IMR-90 (cell line): Measurements from ENCODE around the gene ARHGAP24. TPM values are rescaled to one million over a fixed set of nuclear protein-coding genes. Genes with fewer than 3 reads are reported as not detected.

ENCODE experiments used
- ATAC-seq: fragments of 200-7000 bp; cut with Tn5 transposase; 2 replicates; pipeline ENCODE4 v1.9.1; 2020; ENCODE audit warnings: low read depth, mild to moderate bottlenecking, moderate library complexity
- BruUV-seq: library from RNA; stranded (reverse); fragments of 400-500 nt; replicated peaks from 2 replicates; lab custom pipeline; 2021; lab: Mats Ljungman, UMichigan
- CTCF ChIA-PET: fragments of 300-600 bp; formaldehyde crosslinking; extraction: SDS; loops from one replicate; lab custom pipeline; 2021; ENCODE audit warnings: antibody characterized with exemption; lab: Yijun Ruan, JAX
- POLR2A ChIA-PET: fragments of 300-600 bp; sonication (Branson Sonifier 250); formaldehyde crosslinking; loops from one replicate; lab custom pipeline; 2022; ENCODE audit warnings: antibody characterized with exemption; ENCODE audit not compliant: unreplicated experiment; lab: Charles Lee
- DNase-seq: peaks from one replicate; pipeline ENCODE4 v3.0.0; 2013
- H2AFZ ChIP-seq: replicated peaks from 2 replicates; pipeline ENCODE3; 2013; ENCODE audit warnings: low read length, mild to moderate bottlenecking; ENCODE audit not compliant: poor library complexity
- H2AK5ac ChIP-seq: 2 replicates; pipeline ENCODE4 v1.6.1; 2013; ENCODE audit warnings: low read depth, low read length, inconsistent platforms
- H2AK9ac ChIP-seq: replicated peaks from 2 replicates; pipeline ENCODE3; 2013; ENCODE audit warnings: mild to moderate bottlenecking, low read depth, low read length, moderate library complexity; ENCODE audit not compliant: poor library complexity
- H2BK120ac ChIP-seq: 2 replicates; pipeline ENCODE4 v1.6.1; 2013; ENCODE audit warnings: low read depth, low read length, inconsistent platforms
- H2BK15ac ChIP-seq: 3 replicates; pipeline ENCODE4 v1.6.1; 2013; ENCODE audit warnings: low read depth, low read length, inconsistent platforms
- H2BK20ac ChIP-seq: 2 replicates; pipeline ENCODE4 v1.6.1; 2013; ENCODE audit warnings: low read depth, mild to moderate bottlenecking, inconsistent platforms, low read length, moderate library complexity
- H2BK5ac ChIP-seq: 2 replicates; pipeline ENCODE4 v1.6.1; 2013; ENCODE audit warnings: mild to moderate bottlenecking, low read depth, low read length, inconsistent platforms; ENCODE audit not compliant: poor library complexity, severe bottlenecking
- H3K14ac ChIP-seq: replicated peaks from 2 replicates; pipeline ENCODE4 v1.6.1; 2013; ENCODE audit warnings: low read depth, low read length, inconsistent platforms
- H3K18ac ChIP-seq: 2 replicates; pipeline ENCODE4 v1.6.1; 2013; ENCODE audit warnings: low read depth, low read length, control low read depth
- H3K23ac ChIP-seq: 2 replicates; pipeline ENCODE4 v1.6.1; 2013; ENCODE audit warnings: low read depth, low read length, inconsistent platforms
- H3K27ac ChIP-seq: 2 replicates; pipeline ENCODE4 v1.5.1; 2013; ENCODE audit warnings: mild to moderate bottlenecking, control low read depth, low read length; ENCODE audit not compliant: insufficient read depth
- H3K27me3 ChIP-seq: 2 replicates; pipeline ENCODE4 v1.6.1; 2013; ENCODE audit warnings: low read length; ENCODE audit not compliant: control insufficient read depth, insufficient read depth
- H3K36me3 ChIP-seq: 2 replicates; pipeline ENCODE4 v1.6.1; 2013; ENCODE audit warnings: low read length, mixed read lengths; ENCODE audit not compliant: control insufficient read depth, insufficient read depth
- H3K4ac ChIP-seq: 2 replicates; pipeline ENCODE4 v1.6.1; 2013; ENCODE audit warnings: low read depth, low read length, inconsistent platforms
- H3K4me1 ChIP-seq: 2 replicates; pipeline ENCODE4 v1.6.1; 2013; ENCODE audit warnings: low read length, mixed read lengths; ENCODE audit not compliant: control insufficient read depth, insufficient read depth
- H3K4me2 ChIP-seq: 2 replicates; pipeline ENCODE4 v1.6.1; 2013; ENCODE audit warnings: low read depth, mild to moderate bottlenecking, control low read depth, low read length, moderate library complexity
- H3K4me3 ChIP-seq: 2 replicates; pipeline ENCODE4 v1.5.1; 2013; ENCODE audit warnings: low read depth, mild to moderate bottlenecking, control low read depth, low read length, moderate library complexity; ENCODE audit not compliant: insufficient read depth
- H3K56ac ChIP-seq: 2 replicates; pipeline ENCODE4 v1.6.1; 2013; ENCODE audit warnings: low read length, inconsistent platforms; ENCODE audit not compliant: insufficient read depth; ENCODE audit errors: extremely low read depth
- H3K79me1 ChIP-seq, 2 experiments: 2 replicates each; pipeline ENCODE4 v1.6.1; 2013; ENCODE audit warnings: low read length in 2 of 2, inconsistent platforms in 1 of 2, low read depth in 1 of 2
- H3K9ac ChIP-seq: 2 replicates; pipeline ENCODE4 v1.6.1; 2013; ENCODE audit warnings: low read depth, low read length, control low read depth
- H3K9me1 ChIP-seq: 2 replicates; pipeline ENCODE4 v1.6.1; 2013; ENCODE audit warnings: low read length, inconsistent platforms; ENCODE audit not compliant: insufficient read depth
- H3K9me3 ChIP-seq: 2 replicates; pipeline ENCODE4 v1.6.1; 2013; ENCODE audit warnings: low read length; ENCODE audit not compliant: control insufficient read depth, insufficient read depth
- H4K20me1 ChIP-seq: 2 replicates; pipeline ENCODE4 v1.6.1; 2013; ENCODE audit warnings: low read length, inconsistent platforms; ENCODE audit not compliant: insufficient read depth
- H4K5ac ChIP-seq: 2 replicates; pipeline ENCODE4 v1.6.1; 2013; ENCODE audit warnings: mild to moderate bottlenecking, low read depth, low read length, control low read depth
- H4K8ac ChIP-seq, 2 experiments: 2 replicates each; pipeline ENCODE4 v1.6.1; 2013; ENCODE audit warnings: low read depth in 2 of 2, low read length in 2 of 2, control low read depth in 1 of 2, inconsistent platforms in 1 of 2
- H4K91ac ChIP-seq: 2 replicates; pipeline ENCODE4 v1.6.1; 2013; ENCODE audit warnings: low read depth, low read length, inconsistent platforms; ENCODE audit not compliant: insufficient read depth
- CTCF ChIP-seq: conservative IDR thresholded peaks from 2 replicates; pipeline ENCODE4 v1.5.1; 2012; ENCODE audit warnings: mild to moderate bottlenecking, low read depth, low read length, improper control_type of control experiment
- ELK1 ChIP-seq: fragments of 150-350 bp; IDR thresholded peaks from 2 replicates; pipeline ENCODE4 v1.6.1; 2016; ENCODE audit warnings: low read depth, mild to moderate bottlenecking, low read length, moderate library complexity, borderline replicate concordance
- MAFK ChIP-seq: IDR thresholded peaks from 2 replicates; pipeline ENCODE4 v1.6.1; 2012; ENCODE audit warnings: low read depth, low read length, improper control_type of control experiment
- RFX5 ChIP-seq: IDR thresholded peaks from 2 replicates; pipeline ENCODE4 v1.8.0; 2012; ENCODE audit warnings: low read depth, mild to moderate bottlenecking, low read length, moderate library complexity
- SMC3 ChIP-seq: fragments of 150-350 bp; IDR thresholded peaks from 2 replicates; pipeline ENCODE4 v1.6.1; 2016; ENCODE audit warnings: low read depth, mild to moderate bottlenecking, antibody characterized with exemption, low read length, moderate library complexity
- WGBS, 2 experiments: methylation state at CpG; one replicate each; pipeline versions ENCODE4 v1.1.5 to v1.1.7; 2013; ENCODE audit warnings: missing lambda C conversion rate in 2 of 2; ENCODE audit not compliant: insufficient read length in 1 of 2; ENCODE audit errors: extremely low coverage in 2 of 2; 5-methylcytosine and 5-hydroxymethylcytosine counted together
- dilution Hi-C: fragments of 300-500 bp; cut with HindIII; formaldehyde crosslinking; loops from one replicate; pipeline ENCODE4 v1.14.3; 2018; ENCODE audit warnings: low sequenced_read_pairs; ENCODE audit not compliant: unreplicated experiment
- in situ Hi-C: fragments of 300-500 bp; cut with MboI; formaldehyde crosslinking; loops from 3 replicates; pipeline ENCODE4 v1.14.3; 2019; ENCODE audit warnings: low sequenced_read_pairs, inconsistent platforms, mixed read lengths
- intact Hi-C: fragments of 100-400 bp; cut with micrococcal nuclease; formaldehyde crosslinking; loops from 2 replicates; pipeline ENCODE4 v1.10.0; 2022
- polyA plus RNA-seq, 3 experiments: library from polyadenylated mRNA; depleted of rRNA; stranded (reverse); fragments of >200 nt; gene quantifications; 2 replicates each; pipeline ENCODE4 v1.2.3, GENCODE V29; 2012; ENCODE audit warnings: low replicate concordance in 1 of 3
- total RNA-seq: library from RNA; depleted of rRNA; stranded (reverse); fragments of >200 nt; gene quantifications from 2 replicates; pipeline ENCODE4 v1.2.3, GENCODE V29; 2012

Gene ARHGAP24
- total and polyA plus RNA-seq, 2 of the 4 experiments (the other 2 are of a cell fraction) = 11.9 to 24.0 TPM

- H2BK5ac ChIP-seq = peak overlapping the region; percentile 92
- H2AFZ ChIP-seq = peak overlapping the region; percentile 59
- peaks cover 16% of the 10 kb centered on the region for H3K4me1 ChIP-seq
- no peak overlapping the region for H3K56ac ChIP-seq
- ChIA-PET CTCF (no interaction called here), POLR2A (no interaction called here)
- H2AK9ac ChIP-seq = no peak overlapping the region
- DNase-seq (peak; percentile 41), ATAC-seq (peak; percentile 13)
- in situ Hi-C loops = loop anchor here (10.0 kb wide), 1 partner anchor 268 kb away; no protein-coding TSS in a partner anchor
- no peak overlapping the region for H2AK5ac ChIP-seq
- H3K9ac ChIP-seq = no peak overlapping the region
- peak overlapping the region; percentile 96 for H3K18ac ChIP-seq
- peak overlapping the region; percentile 44; the same call in 1 of the 2 replicates for H2BK20ac ChIP-seq
- no peaks in the 10 kb centered on the region for H4K20me1 ChIP-seq
- 0 out of 2 replicates have a peak overlapping the region, but pooled peaks have one; percentile 23 for H4K91ac ChIP-seq
- peak overlapping the region; percentile 78 for H4K5ac ChIP-seq
- H3K27me3 ChIP-seq = no peaks in the 10 kb centered on the region
- H3K14ac ChIP-seq = peak overlapping the region; percentile 8
- H3K9me3 ChIP-seq = no peaks in the 10 kb centered on the region
- no peak for TF ChIP-seq SMC3
- no peak for TF ChIP-seq MAFK
- no peak for TF ChIP-seq ELK1
- TF ChIP-seq RFX5 = no peak
- no peak for TF ChIP-seq CTCF
- 0 out of 2 replicates have a peak, but pooled peaks cover 2% of the 10 kb centered on the region for H3K9me1 ChIP-seq
- peak overlapping the region; percentile 38; the same call in 1 of the 2 replicates for H3K27ac ChIP-seq
- intact Hi-C loops = no loop called here
- no peak overlapping the region; the same call in 1 of the 2 replicates for H3K23ac ChIP-seq
- no peaks in the 10 kb centered on the region for H3K79me1 ChIP-seq
- peak overlapping the region in 1 of 2 experiments; percentile 65; a peak in 1 of 4 replicates for H4K8ac ChIP-seq
- peak overlapping the region; percentile 63 for H2BK120ac ChIP-seq
- peak overlapping the region; percentile 79 for H3K4me2 ChIP-seq
- no TSS peak for BruUV-seq
- WGBS, 2 experiments = no CpG with 5 or more reads among the region's 4 CpGs
- peak overlapping the region; percentile 49 for H3K4ac ChIP-seq
- H2BK15ac ChIP-seq = peak overlapping the region; percentile 7; the same call in 1 of the 3 replicates
- no peak overlapping the region for H3K4me3 ChIP-seq
- dilution Hi-C loops = no loop called here
- no peaks in the 10 kb centered on the region for H3K36me3 ChIP-seq
Observed at GRCh38 chr4:86033171-86033570, 558.2 kb downstream of the ARHGAP24 start.
